PC-3 (cell line): ENCODE measurements around the gene SIAE. TPM values are rescaled to one million over a fixed set of nuclear protein-coding genes. Genes with fewer than 3 reads are reported as not detected.
A peak's percentile ranks its signal among the peaks of the same experiment; 100 is the strongest.

Experiments used
- ATAC-seq: fragments of 200-7000 bp; cut with Tn5 transposase; 2 replicates; pipeline ENCODE4 v1.9.1; 2020; ENCODE audit warnings: mild to moderate bottlenecking, moderate library complexity
- BruUV-seq: library from RNA; stranded (reverse); fragments of 400-500 nt; replicated peaks from 2 replicates; lab custom pipeline; 2021; lab: Mats Ljungman, UMichigan
- CTCF ChIA-PET: fragments of 300-600 bp; sonication (Branson Sonifier 250); formaldehyde crosslinking; loops from one replicate; lab custom pipeline; 2022; ENCODE audit warnings: antibody characterized with exemption; lab: Charles Lee
- POLR2A ChIA-PET: fragments of 300-600 bp; sonication (Branson Sonifier 250); formaldehyde crosslinking; loops from one replicate; lab custom pipeline; 2022; ENCODE audit warnings: antibody characterized with exemption; ENCODE audit not compliant: unreplicated experiment; lab: Charles Lee
- DNase-seq: peaks from one replicate; pipeline ENCODE4 v3.0.0-alpha.2; 2015
- H2AFZ ChIP-seq: fragments of 300-600 bp; sonication (generic); 2 replicates; pipeline ENCODE4 v1.6.0; 2016; ENCODE audit warnings: antibody characterized with exemption, low read length
- H3F3A ChIP-seq: fragments of 300-600 bp; sonication (generic); one replicate; pipeline ENCODE4 v1.6.0; 2017; ENCODE audit warnings: antibody characterized with exemption, low read length, control low read depth, mild to moderate bottlenecking; ENCODE audit not compliant: unreplicated experiment
- H3K27ac ChIP-seq: fragments of 300-600 bp; sonication (generic); 2 replicates; pipeline ENCODE4 v1.5.1; 2016; ENCODE audit warnings: mild to moderate bottlenecking, low read length
- H3K27me3 ChIP-seq: fragments of 300-600 bp; sonication (generic); 2 replicates; pipeline ENCODE4 v1.6.1; 2016; ENCODE audit warnings: low read length, mixed read lengths
- H3K36me3 ChIP-seq: fragments of 300-600 bp; sonication (generic); 2 replicates; pipeline ENCODE4 v1.6.1; 2016; ENCODE audit warnings: low read depth, mixed run types, low read length, mixed read lengths
- H3K4me1 ChIP-seq: fragments of 300-600 bp; sonication (generic); 2 replicates; pipeline ENCODE4 v1.5.1; 2016; ENCODE audit warnings: low read length; ENCODE audit not compliant: insufficient read depth
- H3K4me2 ChIP-seq: fragments of 300-600 bp; sonication (generic); 2 replicates; pipeline ENCODE4 v1.6.0; 2016; ENCODE audit warnings: low read length
- H3K4me3 ChIP-seq: fragments of 300-600 bp; sonication (generic); 2 replicates; pipeline ENCODE4 v1.5.1; 2016; ENCODE audit warnings: mild to moderate bottlenecking, low read length, mixed read lengths
- H3K79me2 ChIP-seq: fragments of 300-600 bp; sonication (generic); 2 replicates; pipeline ENCODE4 v1.6.1; 2017; ENCODE audit warnings: low read length, mixed read lengths
- H3K9ac ChIP-seq: fragments of 300-600 bp; sonication (generic); 2 replicates; pipeline ENCODE4 v1.6.0; 2016; ENCODE audit warnings: mild to moderate bottlenecking, low read length
- H3K9me2 ChIP-seq: fragments of 300-600 bp; sonication (generic); replicated peaks from 2 replicates; pipeline ENCODE4 v1.6.1; 2016; ENCODE audit warnings: mixed run types, low read length, mixed read lengths
- H3K9me3 ChIP-seq: fragments of 300-600 bp; sonication (generic); 2 replicates; pipeline ENCODE4 v1.6.1; 2016; ENCODE audit warnings: low read length, mixed read lengths
- H4K20me1 ChIP-seq: fragments of 300-600 bp; sonication (generic); 2 replicates; pipeline ENCODE4 v1.6.1; 2016; ENCODE audit warnings: low read length, mixed read lengths
- CTCF ChIP-seq: fragments of 300-600 bp; sonication (generic); conservative IDR thresholded peaks from 2 replicates; pipeline ENCODE4 v1.5.1; 2017; ENCODE audit warnings: antibody characterized with exemption, low read depth, mild to moderate bottlenecking, low read length
- EZH2 ChIP-seq: fragments of 300-600 bp; sonication (generic); IDR thresholded peaks from one replicate; pipeline ENCODE4 v1.6.1; 2017; ENCODE audit warnings: antibody characterized with exemption, mild to moderate bottlenecking, low read length; ENCODE audit not compliant: unreplicated experiment
- EZH2phosphoT487 ChIP-seq: fragments of 300-600 bp; sonication (generic); IDR thresholded peaks from 2 replicates; pipeline ENCODE4 v1.6.1; 2018; ENCODE audit warnings: mild to moderate bottlenecking, antibody characterized with exemption, low read length, borderline replicate concordance
- intact Hi-C: fragments of 100-400 bp; cut with micrococcal nuclease; formaldehyde crosslinking; loops from 2 replicates; pipeline ENCODE4 v1.9.0; 2023
- total RNA-seq: library from RNA; depleted of rRNA; stranded (reverse); fragments of >200 nt; gene quantifications from 2 replicates; pipeline ENCODE4 v1.2.3, GENCODE V29; 2014

The SIAE gene
- total RNA-seq, 1 experiment from 2014 or later: 17.6 TPM

- Histone ChIP-seq H3F3A (no peaks in the 10 kb centered on the region), H2AFZ (no peak overlapping the region), H3K9me3 (no peaks in the 10 kb centered on the region), H3K36me3 (no peaks in the 10 kb centered on the region), H3K79me2 (no peaks in the 10 kb centered on the region), H3K4me3 (no peak overlapping the region), H3K4me2 (no peak overlapping the region), H3K9me2 (no peaks in the 10 kb centered on the region), H3K4me1 (no peaks in the 10 kb centered on the region), H3K27me3 (peaks cover 92% of the 10 kb centered on the region), H3K9ac (no peak overlapping the region), H3K27ac (no peak overlapping the region), H4K20me1 (no peaks in the 10 kb centered on the region)
- intact Hi-C loops: no loop called here
- ChIA-PET CTCF (no interaction called here), POLR2A (no interaction called here)
- ATAC-seq: no peak
- no TSS peak for BruUV-seq
- DNase-seq: no peak
- TF ChIP-seq CTCF: no peak
- no peak for TF ChIP-seq EZH2phosphoT487
- no peak for TF ChIP-seq EZH2
Observed at GRCh38 chr11:124592627-124593026, 80.9 kb downstream of the SIAE start.

DNA sequence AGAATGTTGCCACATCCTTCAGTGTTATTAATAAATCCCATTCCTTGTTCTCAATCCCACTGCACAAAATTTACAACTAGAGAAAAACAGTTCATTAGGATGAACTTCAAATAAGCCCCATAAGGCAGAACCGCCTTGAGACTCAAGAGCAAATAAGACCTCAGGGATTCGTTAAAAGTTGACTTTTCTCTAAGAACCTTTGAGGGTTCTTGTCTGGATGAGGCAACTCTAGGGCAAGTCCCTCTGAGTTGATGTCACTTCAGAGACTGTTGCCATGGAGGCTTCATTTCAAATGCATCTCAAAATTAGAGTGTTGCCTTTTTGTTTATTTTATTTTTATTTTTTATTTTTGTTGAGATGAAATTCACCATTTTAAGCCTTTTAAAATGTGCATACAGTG is 82.1 kb downstream of the SIAE start:
- Histone ChIP-seq H3F3A (no peaks in the 10 kb centered on the region), H3K9me3 (no peaks in the 10 kb centered on the region), H3K27me3 (peaks cover 84% of the 10 kb centered on the region), H2AFZ (no peak overlapping the region), H3K36me3 (no peaks in the 10 kb centered on the region), H4K20me1 (no peaks in the 10 kb centered on the region), H3K79me2 (no peaks in the 10 kb centered on the region), H3K9me2 (no peaks in the 10 kb centered on the region), H3K4me1 (no peaks in the 10 kb centered on the region), H3K4me2 (no peak overlapping the region), H3K4me3 (no peak overlapping the region), H3K9ac (no peak overlapping the region), H3K27ac (no peak overlapping the region)
- intact Hi-C loops: no loop called here
- DNase-seq (no peak), ATAC-seq (no peak)
- ChIA-PET POLR2A (no interaction called here), CTCF (no interaction called here)
- no peak for TF ChIP-seq EZH2phosphoT487
- TF ChIP-seq CTCF: no peak
- no peak for TF ChIP-seq EZH2
- BruUV-seq: no TSS peak

- H3F3A ChIP-seq: no peaks in the 10 kb centered on the region
- H3K4me2 ChIP-seq: no peak overlapping the region
- intact Hi-C loops: loop anchor here (1.0 kb wide), 2 partner anchors 171 to 184 kb away; no protein-coding TSS in a partner anchor
- H3K4me3 ChIP-seq: no peak overlapping the region
- no peaks in the 10 kb centered on the region for H3K9me3 ChIP-seq
- ATAC-seq: peak; percentile 70
- ChIA-PET CTCF (no interaction called here), POLR2A (no interaction called here)
- no peaks in the 10 kb centered on the region for H4K20me1 ChIP-seq
- H3K27ac ChIP-seq: no peak overlapping the region
- H3K4me1 ChIP-seq: no peaks in the 10 kb centered on the region
- H2AFZ ChIP-seq: no peak overlapping the region
- TF ChIP-seq EZH2: no peak
- no peak for TF ChIP-seq EZH2phosphoT487
- peak; percentile 80 for TF ChIP-seq CTCF
- H3K27me3 ChIP-seq: peaks cover 81% of the 10 kb centered on the region
- no peaks in the 10 kb centered on the region for H3K79me2 ChIP-seq
- no peaks in the 10 kb centered on the region for H3K36me3 ChIP-seq
- DNase-seq: peak; percentile 84
- BruUV-seq: no TSS peak
- H3K9ac ChIP-seq: no peak overlapping the region
- H3K9me2 ChIP-seq: no peaks in the 10 kb centered on the region
Observed at GRCh38 chr11:124586238-124586860, 87.2 kb downstream of the SIAE start.
